ENCODE data around the gene USH1C.

GRCh38 chr11:17502630-17503029 lies 41.6 kb downstream of the USH1C start:
- TF ChIP-seq CTCF (IDR thresholded peaks at IDR 0.05), result no peak
- TF ChIP-seq POLR2A (IDR thresholded peaks at IDR 0.05), result no peak

Measured in uterus (tissue), 2 donors.